Loucy (cell line): Measurements from ENCODE around the gene CELF5.

Source experiments
- CTCF ChIP-seq: fragments of 200-600 bp; sonication (generic); conservative IDR thresholded peaks from 2 replicates; pipeline ENCODE4 v1.5.1; 2014; ENCODE audit warnings: mild to moderate bottlenecking, antibody characterized with exemption, low read length
- EZH2phosphoT487 ChIP-seq: fragments of 200-600 bp; IDR thresholded peaks from 2 replicates; pipeline ENCODE4 v1.6.1; 2018; ENCODE audit warnings: antibody characterized with exemption, mild to moderate bottlenecking, moderate library complexity, borderline replicate concordance

GRCh38 chr19:3266092-3266693 lies 41.7 kb downstream of the CELF5 start:
- TF ChIP-seq EZH2phosphoT487 (no peak), CTCF (no peak)
